GM04503 (cell line): ENCODE results near the gene CCL27.

Experiments used
- DNase-seq: peaks from one replicate; pipeline ENCODE4 v3.0.0-alpha.2; 2012; ENCODE audit warnings: low read depth

The CCL27 gene, protein sequence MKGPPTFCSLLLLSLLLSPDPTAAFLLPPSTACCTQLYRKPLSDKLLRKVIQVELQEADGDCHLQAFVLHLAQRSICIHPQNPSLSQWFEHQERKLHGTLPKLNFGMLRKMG

DNA sequence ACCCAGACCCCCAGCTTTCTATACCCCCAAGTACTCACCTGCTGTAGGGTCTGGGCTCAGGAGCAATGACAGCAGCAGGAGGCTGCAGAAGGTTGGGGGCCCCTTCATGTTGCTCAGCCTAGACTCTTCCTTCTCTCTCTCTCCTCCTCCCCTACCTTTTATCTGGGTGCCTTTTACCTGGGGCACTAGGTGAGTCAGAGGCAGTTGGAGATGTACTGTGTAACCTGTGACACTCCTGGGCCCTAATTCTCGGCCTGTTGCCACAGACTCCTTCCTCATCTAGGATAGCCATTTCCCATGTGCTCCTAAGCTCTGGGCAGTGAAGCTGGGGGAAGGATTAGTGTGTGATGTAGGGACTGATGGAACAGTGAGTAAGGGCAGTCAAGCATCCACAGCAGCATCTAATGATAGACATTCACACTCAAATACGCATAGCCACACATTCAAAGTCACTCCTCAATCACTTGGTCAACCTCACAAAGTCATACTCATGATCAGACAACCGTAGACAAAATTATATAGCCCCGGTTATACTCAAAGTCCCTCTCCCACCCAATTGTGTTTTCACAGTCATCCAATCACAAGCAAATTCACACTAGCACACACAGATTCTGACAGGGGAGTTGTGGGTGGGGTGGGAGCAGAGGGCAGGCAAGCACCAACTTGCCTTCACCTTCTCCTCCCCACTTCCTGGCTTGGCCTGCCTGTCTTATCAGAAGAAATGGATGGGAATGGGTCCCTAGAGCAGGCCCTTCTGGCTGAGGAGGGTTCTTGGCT is at the start of gene CCL27:
CCL27 (minus strand) TSS at position 132 of the 777 bp plus-strand sequence; CDS start at position 108, 24 bp downstream.
- DNase-seq, result no peak

DNA sequence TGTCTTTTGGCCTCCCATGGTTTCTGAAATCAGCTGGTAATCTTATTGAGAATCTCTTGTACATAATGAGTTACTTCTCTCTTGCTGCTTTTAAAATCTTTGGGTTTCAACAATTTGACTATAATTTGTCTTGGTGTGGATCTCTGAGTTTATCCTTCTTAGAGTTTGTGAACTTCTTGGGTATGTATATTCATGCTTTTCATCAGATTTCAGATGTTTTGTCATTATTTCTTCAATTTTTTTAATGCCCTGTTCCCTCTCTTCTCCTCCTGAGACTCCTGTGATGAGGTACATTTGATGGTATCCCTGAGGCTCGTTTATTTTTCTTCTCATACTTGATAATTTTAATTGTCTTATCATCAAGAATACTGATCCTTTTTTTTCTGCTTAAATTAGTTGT is 49.7 kb upstream of the CCL27 start:
- no peak for DNase-seq

DNA sequence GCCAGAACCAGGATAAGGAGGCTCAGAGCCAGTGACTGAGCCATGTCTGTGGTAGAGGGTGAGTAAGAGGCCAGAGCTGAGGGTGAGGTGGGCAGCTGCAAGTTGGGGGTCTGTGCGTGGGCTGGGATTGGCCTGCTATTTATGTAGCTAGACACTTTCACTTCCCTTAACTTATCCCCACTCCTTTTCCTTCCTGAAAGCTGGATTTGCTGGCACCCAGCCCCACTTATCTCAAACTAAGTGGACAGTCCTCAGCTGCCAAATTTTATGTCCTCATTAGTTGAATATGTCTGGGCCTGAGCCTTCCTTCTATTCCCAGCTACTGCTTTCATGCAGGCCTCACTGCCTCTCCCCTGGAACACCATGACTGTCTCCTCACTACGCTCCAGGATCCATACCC is 47.6 kb upstream of the CCL27 start, which contains the start of gene CCL21:
CCL21 (minus strand) TSS at position 114 of the 400 bp plus-strand sequence; CDS start at position 44, 70 bp downstream.
- no peak for DNase-seq

DNA sequence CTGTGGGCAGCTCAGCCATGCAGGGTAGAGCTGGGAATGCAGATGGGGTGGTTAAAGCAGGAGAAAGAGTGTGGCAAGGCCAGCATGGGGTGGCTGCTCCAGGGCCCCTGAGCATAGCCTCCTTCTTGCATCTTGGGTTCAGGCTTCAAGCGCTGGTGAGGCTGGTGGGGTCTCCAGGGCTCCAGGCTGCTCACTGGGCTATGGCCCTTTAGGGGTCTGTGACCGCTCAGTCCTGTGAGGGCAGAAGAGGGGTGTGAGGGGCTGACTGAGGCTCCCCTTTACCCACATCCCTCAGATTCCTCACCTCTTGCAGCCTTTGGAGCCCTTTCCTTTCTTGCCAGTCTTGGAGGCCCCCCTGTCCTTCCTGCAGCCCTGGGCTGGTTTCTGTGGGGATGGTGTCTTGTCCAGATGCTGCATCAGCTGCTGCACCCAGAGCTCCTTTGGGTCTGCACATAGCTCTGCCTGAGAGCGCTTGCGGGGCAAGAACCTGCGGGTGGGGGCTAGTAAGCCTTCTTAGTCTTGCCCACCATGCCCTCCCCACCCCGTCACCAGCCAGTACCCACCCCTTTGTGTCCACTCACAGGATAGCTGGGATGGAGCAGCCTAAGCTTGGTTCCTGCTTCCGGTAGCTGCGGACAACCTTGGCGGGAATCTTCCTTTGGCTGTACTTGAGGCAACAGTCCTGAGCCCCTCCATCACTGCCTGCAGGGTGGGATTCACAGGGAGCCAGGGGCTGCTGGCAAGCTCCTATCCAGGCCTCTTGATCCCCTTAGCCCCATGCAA is 46.9 kb upstream of the CCL27 start:
- no peak for DNase-seq

DNA sequence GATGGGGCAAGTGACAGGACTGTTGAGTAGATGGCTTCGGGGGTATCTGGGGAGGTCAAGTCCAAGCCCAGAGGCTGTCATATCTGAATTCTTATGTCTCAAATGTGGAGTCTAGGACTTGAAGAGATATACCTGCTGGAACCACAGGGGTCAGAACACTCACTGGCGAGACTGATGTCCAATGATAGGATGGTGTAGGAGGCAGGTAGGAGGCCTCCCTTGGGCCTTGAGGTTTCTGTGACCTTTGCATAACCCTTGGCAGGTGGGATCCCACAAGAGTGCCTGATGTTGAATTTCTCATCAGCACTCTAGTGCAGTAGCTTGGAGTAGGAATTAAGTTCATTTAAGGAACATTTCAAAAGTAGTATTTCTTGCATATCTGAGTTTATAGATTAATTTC is 44.7 kb upstream of the CCL27 start:
- DNase-seq, result no peak

DNA sequence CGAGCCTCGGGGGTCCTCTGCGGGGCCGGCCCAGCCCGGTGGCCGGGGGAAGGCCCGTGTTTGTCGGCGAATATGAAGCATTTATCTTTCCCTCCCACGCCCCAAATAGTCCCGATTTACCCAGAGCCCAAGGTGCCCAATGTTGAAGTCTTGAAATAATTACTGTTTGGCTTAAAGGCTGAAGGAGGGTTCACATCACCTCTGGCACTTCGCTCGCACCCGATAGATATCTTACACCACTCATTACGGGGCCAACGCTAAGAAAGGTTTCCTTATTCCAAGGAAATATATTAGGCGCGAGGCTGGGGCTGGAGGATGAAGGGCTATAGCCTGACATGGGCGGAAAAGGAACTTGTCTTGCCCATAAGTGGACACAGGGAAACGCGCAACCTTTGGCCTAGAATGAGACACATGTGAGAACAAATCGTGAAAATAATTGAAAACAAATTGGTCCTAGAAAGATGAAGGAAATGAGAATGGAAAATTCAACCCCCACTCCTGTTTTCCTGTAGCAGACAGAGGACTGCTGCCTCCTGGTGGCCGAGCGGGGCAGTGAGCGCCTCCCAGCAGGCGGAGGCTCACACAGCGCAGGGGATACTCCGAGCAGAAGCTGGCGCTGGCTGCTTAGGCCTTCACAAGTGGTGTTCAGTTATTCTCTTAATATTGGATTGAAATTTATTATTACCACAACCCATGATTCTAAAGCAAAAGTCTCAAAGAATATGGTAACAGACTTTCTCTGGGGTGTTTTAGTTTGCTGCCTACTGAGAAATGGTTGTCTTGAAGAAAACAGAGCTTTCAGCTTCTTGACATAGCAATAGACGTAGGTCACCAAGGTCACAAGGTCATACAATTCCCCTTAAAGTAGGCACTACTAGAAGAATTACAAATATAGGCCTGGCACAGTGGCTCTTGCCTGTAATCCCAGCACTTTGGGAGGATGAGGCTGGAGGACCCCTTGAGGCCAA is 39.6 kb upstream of the CCL27 start:
- peak; percentile 61 for DNase-seq

DNA sequence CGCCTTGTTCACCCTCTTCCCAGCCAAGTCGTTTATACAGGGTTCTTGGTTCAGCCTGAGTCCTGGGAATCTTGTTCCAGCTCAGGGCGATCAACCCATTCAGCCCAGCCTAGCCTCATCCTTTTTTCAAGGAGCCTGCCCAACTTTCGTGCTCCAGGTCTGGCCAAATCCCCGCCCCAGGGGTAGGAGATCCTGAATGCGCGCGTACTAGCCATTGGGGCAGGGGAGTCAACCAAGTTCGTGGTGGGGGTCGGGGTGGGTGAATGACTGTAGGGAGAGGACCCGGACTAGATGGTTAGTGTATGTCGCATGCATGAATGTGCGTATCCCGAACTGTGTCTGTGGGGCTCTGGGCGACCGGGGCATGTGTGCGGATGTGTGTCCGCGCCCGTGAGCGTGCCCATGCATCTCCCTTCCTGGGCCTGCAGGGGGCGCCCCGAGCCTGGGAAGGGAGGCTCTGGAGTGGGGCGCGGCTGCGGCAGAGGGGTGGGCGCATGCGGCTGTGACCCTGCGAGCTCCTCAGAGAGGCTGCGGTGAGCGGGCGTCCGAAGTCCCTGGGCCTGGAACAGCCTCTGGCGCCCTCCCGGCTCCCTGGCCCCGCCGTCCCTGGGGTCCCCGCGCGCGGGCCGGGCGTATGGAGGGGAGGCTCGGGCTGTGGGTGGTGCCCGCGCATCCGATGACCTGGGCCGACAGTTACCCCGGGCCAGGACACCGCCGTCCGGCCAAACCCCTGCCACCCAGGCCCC is 38.7 kb upstream of the CCL27 start:
- no peak for DNase-seq

DNA sequence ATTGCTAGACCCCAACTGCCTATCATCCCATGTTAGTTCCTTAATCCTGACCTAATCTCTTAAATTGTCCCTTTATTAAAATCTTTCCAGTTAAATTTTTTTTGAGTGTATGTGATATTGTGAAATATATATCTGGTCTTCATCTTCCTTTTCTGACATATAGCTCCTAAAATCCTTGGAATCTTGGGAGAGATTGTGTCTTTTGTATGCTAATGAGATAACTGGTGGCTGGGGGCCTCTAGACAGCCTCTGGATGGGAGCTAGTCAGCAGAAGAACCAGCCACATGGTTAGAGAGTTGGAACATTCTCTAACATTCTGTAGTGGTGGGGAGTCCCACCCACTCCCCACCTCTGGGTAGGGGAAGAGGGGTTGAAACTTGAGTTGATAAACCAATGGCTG is 32.4 kb upstream of the CCL27 start:
- no peak for DNase-seq

DNA sequence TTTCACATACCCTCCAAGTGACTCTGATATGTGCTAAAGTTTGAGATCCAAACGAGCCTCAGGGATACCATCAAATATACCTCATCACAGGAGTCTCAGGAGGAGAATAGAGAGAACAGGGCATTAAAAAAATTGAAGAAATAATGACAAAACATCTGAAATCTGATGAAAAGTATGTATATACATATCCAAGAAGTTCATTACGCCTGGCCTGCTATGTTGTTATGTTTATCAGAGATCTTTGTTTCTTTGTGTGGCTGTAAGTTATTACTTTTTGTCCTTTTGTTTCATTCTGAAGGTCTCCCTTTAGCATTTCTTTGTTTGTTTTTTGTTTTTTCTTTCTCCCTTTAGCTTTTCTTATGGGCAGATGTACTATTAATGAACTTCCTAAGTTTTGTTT is 31.1 kb upstream of the CCL27 start:
- DNase-seq, result no peak

DNA sequence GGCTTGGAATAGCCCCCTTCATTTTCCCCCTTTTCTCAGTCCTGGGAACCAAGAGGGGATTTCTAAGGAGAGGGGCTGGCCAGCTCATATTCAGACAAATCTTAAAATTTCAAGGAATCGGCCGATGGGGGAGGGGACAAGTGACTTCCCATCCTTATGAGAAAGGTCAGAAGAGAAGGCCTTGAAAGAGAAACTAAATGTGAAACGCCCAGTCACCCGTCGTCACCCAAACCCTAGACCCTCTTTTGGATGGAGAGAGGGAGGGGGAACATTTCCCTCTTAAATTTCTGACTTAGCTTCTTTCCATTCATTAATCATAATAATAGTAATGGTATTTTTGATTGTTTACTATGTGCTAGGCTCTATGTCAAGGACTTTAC is 29.5 kb upstream of the CCL27 start:
- no peak for DNase-seq

DNA sequence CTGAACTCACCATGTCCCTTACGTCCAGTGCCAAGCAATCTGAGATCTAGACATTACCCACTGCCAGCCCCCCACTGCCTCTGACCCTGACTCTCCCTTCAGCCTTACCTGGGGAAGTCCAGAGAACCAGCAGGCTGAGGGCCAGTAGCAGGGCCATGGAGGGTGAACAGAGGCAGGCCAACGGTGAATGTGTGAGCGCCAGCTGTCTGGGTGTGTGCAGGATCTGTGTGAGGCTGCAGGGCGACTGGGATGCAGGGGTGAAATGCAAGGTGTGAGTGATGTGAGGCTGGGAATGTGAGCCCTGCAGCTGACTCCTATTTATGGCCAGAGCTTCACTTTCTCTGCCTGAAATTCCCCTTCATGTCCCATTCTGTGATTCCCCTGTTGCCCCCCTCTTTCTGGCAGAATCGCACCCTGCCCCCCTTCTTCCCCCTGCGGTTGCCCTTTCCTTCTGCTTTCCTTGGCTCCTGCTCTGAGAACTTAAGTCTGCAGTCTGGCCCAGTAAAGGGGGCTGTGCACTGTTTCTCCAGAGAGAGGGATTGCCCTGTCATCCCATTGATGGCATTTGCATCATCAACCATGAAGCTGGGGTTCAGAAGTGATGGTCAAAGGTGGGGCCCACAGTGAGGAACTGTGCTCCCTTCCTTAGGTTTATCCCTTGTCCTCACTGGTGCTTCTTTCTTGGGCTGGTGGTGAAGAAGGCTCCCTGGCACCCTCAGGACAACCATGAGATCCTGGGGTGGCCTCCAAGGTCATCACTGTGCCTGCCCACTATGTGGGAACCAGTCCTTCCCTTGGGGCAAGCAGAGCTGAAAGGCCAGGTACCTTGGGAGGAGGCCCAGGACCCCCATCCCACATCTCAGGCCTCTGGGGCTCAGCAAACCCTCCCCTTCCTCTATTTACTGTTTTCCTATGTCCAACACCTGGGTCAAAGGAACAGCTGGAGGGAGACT is 28.8 kb upstream of the CCL27 start, which contains the start of gene CCL19:
CCL19 (minus strand) TSS at position 294 of the 953 bp plus-strand sequence; CDS start at position 157, 137 bp downstream.
- no peak for DNase-seq

DNA sequence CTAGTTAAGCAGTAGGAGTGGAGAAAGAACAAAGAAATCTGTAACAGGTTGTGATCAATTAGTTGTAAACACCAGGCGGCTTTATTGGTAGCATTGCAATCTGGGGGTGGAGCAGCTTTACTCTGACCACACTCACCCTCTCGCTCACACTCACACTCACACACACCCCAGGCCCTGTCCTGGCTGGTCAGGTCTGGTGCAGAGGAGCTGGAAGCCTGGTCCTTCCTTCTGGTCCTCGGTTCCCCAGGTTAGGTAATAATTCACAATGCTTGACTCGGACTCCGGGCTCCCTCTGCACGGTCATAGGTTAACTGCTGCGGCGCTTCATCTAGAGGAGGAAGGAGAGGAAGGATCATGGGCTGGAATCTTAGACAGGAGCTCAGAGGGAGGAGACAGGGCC is 27.1 kb upstream of the CCL27 start:
- DNase-seq, result no peak

DNA sequence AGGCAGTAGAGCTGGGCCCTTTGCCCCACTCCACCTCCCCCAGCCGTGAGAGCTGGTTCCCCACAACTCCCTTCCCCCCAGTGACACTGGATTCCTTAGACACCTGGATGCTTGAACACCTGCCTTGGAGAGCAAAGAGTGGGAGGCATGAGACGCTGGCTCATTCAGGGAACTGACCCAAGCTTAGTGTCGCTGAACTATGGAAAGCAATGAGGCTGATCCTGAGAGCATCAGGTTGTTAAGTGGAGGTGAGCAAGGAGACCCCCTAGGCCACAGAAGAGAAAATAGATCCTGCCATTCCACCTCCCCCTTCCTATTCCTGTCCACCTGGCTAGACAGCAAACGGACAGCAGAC is 26.6 kb upstream of the CCL27 start:
- DNase-seq, result no peak

DNA sequence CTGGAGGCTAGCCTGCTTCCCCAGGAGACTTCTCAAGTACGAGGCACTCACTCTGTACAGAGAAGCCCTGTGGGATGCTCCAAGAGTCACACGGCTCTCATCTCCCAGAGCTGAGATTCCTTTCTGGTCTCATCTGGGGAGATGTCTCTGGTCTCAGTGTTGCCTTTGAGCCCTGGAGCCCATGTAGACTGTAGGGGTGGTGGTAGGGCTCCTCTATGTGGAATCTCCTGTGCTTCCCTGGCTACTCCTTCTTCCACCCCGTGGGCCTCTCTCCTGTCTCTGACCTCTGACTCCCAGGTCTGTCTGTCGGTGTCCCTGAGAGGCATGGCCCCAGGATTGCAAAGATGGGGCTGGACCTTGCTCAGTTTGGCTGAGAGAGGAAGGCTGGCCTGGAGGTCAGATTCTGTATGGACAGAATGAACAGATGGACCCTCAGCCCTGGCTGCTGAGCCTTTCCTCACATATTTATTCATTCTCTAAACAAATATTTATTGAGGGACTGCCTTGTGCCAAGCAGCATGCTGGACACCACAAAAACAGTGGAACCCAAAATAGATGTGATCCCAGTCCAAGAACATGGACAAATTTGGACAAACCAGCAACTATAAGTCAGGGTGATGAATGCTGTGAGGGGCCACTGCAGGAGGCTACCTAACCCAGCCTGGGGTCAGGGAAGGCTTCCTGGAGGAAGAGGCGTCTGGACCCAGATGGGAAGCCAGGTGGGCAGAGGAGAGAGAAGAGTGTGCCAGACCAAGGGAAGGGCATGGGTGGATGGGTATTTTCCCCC is 26.1 kb upstream of the CCL27 start:
- no peak for DNase-seq

DNA sequence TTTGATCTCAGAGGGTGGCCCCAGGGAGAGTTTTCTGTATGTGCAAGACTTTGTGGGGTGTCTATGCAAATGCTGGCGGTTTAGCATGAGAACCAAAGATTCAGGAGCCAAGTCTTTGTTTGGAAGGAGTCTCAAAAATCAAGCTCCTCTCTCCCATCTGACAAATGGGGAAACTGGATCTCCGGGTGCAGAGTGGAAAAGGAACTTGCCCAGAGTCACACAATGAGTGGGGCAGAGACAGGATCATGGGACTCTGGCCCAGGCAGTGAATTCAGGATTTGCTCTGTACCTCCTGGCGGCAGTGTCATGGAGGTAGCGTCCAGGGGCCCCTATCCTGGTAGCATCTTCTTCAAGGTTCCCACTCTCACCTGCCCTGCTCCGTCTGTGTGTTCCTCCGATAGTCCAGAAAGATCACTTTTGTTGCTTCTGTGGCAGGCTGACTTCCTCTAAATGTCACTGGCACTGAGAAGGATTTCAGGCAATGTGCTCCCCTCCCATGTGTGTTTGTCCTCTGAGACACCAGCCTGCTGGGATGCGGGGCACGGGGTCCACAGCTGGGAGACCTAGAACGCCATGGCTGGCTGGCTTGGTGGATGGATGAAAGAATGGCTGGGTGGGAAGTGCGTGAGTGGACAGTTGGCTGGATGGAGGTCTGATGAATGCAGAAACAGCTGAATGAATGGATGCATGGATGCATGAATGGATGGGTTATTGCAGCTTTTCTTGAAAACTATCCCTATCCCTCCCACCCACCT is 25.0 kb upstream of the CCL27 start:
- no peak for DNase-seq

DNA sequence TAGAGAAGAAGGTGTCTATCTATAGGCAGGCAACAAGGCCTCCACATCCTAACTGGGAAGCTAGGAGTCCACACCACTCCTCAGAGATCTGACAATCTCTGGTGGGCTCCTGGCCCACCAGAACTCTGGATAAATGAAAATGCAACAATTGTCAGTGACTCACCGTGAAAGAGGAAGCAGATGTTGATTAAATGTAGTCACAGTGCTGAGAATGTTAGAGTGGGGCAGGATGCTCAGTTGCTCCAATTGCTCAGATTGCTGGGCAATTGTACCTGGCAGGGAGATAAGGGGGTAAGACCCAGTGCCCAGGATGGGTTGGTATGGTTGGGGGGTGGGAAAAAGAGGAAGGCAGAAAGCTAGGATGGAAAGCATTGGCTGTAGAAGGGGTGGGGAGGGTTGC is 24.3 kb upstream of the CCL27 start:
- DNase-seq, result no peak

DNA sequence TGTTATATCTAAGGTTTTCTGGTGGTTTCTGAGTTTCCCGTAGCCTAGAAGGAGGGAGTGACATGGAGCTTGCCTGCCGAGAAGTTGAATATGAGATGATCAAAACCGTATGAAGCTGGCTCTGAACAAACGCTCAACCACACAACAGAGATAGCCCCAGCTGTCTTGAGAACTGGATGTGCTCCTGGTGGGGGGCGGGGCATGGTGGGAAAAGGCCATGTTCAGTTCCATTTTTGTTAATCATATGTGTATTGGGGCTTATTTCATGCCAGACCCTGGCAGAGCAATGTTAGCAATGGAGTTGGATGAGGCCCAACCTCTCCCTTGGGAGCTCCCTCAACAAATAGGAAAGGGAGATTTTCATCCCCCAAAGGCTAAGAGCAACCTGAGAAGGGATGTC is 23.8 kb upstream of the CCL27 start:
- no peak for DNase-seq

DNA sequence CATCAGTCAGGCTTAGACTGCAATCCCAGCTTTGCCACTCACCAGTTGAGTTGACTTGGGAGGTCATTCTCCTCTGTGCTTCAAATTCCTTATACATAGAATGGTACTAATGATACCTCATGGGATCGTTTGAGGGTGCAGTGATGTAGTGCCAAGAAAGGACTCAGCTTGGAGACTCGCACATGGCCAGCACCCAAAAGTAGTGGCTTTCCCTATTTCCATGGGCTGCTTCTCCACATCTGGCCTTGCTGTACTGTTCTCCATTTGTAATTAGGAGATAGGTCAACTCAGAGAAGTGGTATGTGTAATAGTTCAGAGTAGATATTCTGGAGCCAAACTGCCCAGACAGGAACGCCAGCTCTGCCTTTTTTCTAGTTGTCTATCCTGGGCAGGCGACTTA is 23.1 kb upstream of the CCL27 start:
- peak; percentile 62 for DNase-seq
